ENCODE results near the gene UPP2. TPM values are rescaled to one million over a fixed set of nuclear protein-coding genes. Genes with fewer than 3 reads are reported as not detected.

UPP2 gene
- polyA plus RNA-seq, 2 of the 4 experiments (the other 2 are of a cell fraction), result not detected

GRCh38 chr2:158184001-158184400, 82.3 kb downstream of the UPP2 start:
- Histone ChIP-seq H3K9me3 (no peaks in the 10 kb centered on the region), H3K4me1 (no peaks in the 10 kb centered on the region), H3K4me3 (no peak overlapping the region), H3K27ac (no peak overlapping the region), H3K4me2 (no peak overlapping the region)
- CTCF ChIA-PET, result no interaction called here
- TF ChIP-seq BCL3 (IDR thresholded peaks at IDR 0.05), result no peak
- no peak for TF ChIP-seq BHLHE40 (IDR thresholded peaks at IDR 0.05; ENCODE audit: low read depth, low read length)
- POLR2A ChIA-PET, result no interaction called here
- FAIRE-seq, result no peak
- no peak for ATAC-seq
- WGBS (ENCODE audit: missing lambda C conversion rate), result 10% methylated on average over 1 of the region's 1 CpG
- no peak for DNase-seq (ENCODE audit: low read depth in 1 of 2, low spot score in 1 of 2)

- no peak overlapping the region for H3K4me3 ChIP-seq
- TF ChIP-seq JUNB (IDR thresholded peaks at IDR 0.05) (no peak), CTCF (IDR thresholded peaks at IDR 0.05) (no peak), FOSB (CRISPR knock-in tag; IDR thresholded peaks at IDR 0.05) (no peak)
- POLR2A ChIA-PET, result no interaction called here
- WGBS (ENCODE audit: missing lambda C conversion rate), result 75% methylated on average over 3 of the region's 3 CpGs
- H3K27ac ChIP-seq, result no peak overlapping the region
- no peaks in the 10 kb centered on the region for H3K9me3 ChIP-seq
- no peak overlapping the region for H3K4me2 ChIP-seq
- ATAC-seq, result no peak
- FAIRE-seq, result no peak
- no peak for DNase-seq (ENCODE audit: low read depth in 1 of 2, low spot score in 1 of 2)
- CTCF ChIA-PET, result no interaction called here
- H3K4me1 ChIP-seq, result no peaks in the 10 kb centered on the region
These were observed 83.1 kb downstream of the UPP2 start for GRCh38 chr2:158184556-158185343.

Other genes starting within 250 kb of the UPP2 start
- gene ACVR1, start 225.5 kb upstream of the UPP2 start, polyA plus RNA-seq (2011; rRNA removed), result 21.6 and 33.6 TPM in 2 replicates
- gene ACVR1, start 225.5 kb upstream of the UPP2 start, polyA plus RNA-seq (2017; fragmentation: RNase III; extraction: RNeasy Plus Mini Kit Qiagen cat#74134 plus additional on column Dnase treatment), result 14.0 to 16.5 TPM (median 14.6 TPM) in 3 replicates

Data from A549 (cell line).